BJ (cell line): ENCODE data around the gene MX1. TPM values are rescaled to one million over a fixed set of nuclear protein-coding genes. Genes with fewer than 3 reads are reported as not detected.

Experiments
- CTCF ChIA-PET: fragments of 350-600 bp; formaldehyde crosslinking; extraction: SDS; loops from one replicate; lab custom pipeline; 2021; ENCODE audit warnings: antibody characterized with exemption, inconsistent platforms; lab: Yijun Ruan, JAX
- POLR2A ChIA-PET: fragments of 300-600 bp; sonication (Branson Sonifier 250); formaldehyde crosslinking; extraction: SDS; loops from one replicate; lab custom pipeline; 2021; ENCODE audit warnings: antibody characterized with exemption; lab: Charles Lee
- DNase-seq: peaks from one replicate; pipeline ENCODE4 v3.0.0-alpha.2; 2011; ENCODE audit warnings: low read depth
- H3K27me3 ChIP-seq: 2 replicates; pipeline ENCODE4 v1.6.0; 2011; ENCODE audit warnings: low read length; ENCODE audit not compliant: control insufficient read depth, insufficient read depth
- H3K36me3 ChIP-seq: 2 replicates; pipeline ENCODE4 v1.5.1; 2011; ENCODE audit warnings: low read length; ENCODE audit not compliant: control insufficient read depth, insufficient read depth
- H3K4me3 ChIP-seq: 2 replicates; pipeline ENCODE4 v1.5.1; 2011; ENCODE audit warnings: low read depth, mild to moderate bottlenecking, control low read depth, low read length
- CTCF ChIP-seq: IDR thresholded peaks from 2 replicates; pipeline ENCODE4 v1.5.1; 2011; ENCODE audit warnings: low read depth, mild to moderate bottlenecking, control low read depth, inconsistent platforms, low read length, moderate library complexity; ENCODE audit not compliant: insufficient read depth
- polyA plus RNA-seq: library from polyadenylated mRNA; depleted of rRNA; stranded (reverse); fragments of >200 nt; gene quantifications from 2 replicates; pipeline ENCODE4 v1.2.3, GENCODE V29; 2011

Gene MX1
- polyA plus RNA-seq, 1 experiment = 7.2 TPM

GRCh38 chr21:41387042-41387819, 38.8 kb upstream of the MX1 start:
- DNase-seq = no peak
- Histone ChIP-seq H3K27me3 (no peaks in the 10 kb centered on the region), H3K36me3 (no peaks in the 10 kb centered on the region), H3K4me3 (no peak overlapping the region)
- ChIA-PET POLR2A (no interaction called here), CTCF (interaction anchor here (0.8 to 1.8 kb wide), 2 partner anchors 62 to 104 kb away, joined by 3 read pairs; no protein-coding TSS in a partner anchor)
- TF ChIP-seq CTCF = no peak

DNA sequence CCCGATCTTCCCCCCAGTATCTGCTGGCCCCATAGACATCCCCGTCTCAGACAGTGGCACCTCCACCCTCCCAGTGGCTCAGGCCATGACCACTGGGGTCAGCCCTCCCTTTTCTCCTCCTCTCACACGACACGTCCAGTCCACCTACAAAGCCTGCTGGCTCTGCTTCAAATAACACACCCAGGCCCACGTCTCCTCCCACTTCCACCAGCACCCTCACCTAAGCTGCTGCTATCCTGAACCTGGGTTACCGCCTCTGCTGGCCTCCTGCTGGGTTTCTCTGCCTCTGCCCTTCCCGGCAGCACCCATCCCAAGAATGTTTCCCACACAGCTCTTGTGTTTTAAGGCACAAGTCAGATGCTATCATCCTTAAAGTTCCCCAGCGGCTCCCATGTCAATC, 38.2 kb upstream of the MX1 start:
- ChIA-PET CTCF (no interaction called here), POLR2A (no interaction called here)
- Histone ChIP-seq H3K36me3 (no peaks in the 10 kb centered on the region), H3K4me3 (no peak overlapping the region), H3K27me3 (no peaks in the 10 kb centered on the region)
- TF ChIP-seq CTCF = no peak
- no peak for DNase-seq

- POLR2A ChIA-PET = no interaction called here
- no peaks in the 10 kb centered on the region for H3K36me3 ChIP-seq
- no peaks in the 10 kb centered on the region for H3K27me3 ChIP-seq
- no peak overlapping the region for H3K4me3 ChIP-seq
- TF ChIP-seq CTCF = no peak
- CTCF ChIA-PET = no interaction called here
- DNase-seq = no peak
These were observed 37.8 kb upstream of the MX1 start for GRCh38 chr21:41388259-41388658.

GRCh38 chr21:41390043-41390639, 35.9 kb upstream of the MX1 start:
- no peaks in the 10 kb centered on the region for H3K36me3 ChIP-seq
- CTCF ChIA-PET = no interaction called here
- DNase-seq = no peak
- no peaks in the 10 kb centered on the region for H3K27me3 ChIP-seq
- no peak for TF ChIP-seq CTCF
- POLR2A ChIA-PET = no interaction called here
- no peak overlapping the region for H3K4me3 ChIP-seq

DNA sequence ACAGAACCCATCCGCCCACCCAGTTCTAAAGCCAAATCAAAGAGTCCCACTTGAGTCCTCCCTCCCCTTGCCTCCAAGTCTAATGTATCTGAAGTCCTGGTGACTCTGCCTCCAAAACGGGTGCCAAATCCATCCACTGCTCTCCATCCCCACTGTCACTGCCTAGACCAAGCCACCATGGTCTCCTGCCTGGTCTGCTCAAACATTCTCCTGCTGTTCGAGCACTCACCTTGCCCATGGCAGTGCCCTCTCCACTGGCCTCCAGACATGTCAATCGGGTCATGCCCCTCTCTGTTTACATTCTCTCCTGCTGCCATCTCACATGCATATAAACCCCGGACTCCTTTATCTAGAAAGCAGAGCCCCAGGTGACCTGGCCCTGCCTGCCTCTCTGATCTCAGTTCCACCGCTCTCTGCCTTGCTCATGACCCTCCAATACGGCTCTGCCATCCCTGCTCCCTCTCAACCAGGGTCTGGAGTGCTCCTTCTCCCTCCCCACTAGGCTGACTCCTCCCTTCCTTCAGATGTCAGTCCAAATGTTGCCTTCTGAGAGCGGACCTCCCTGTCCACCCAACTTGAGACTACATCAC, 32.1 kb upstream of the MX1 start:
- ChIA-PET CTCF (no interaction called here), POLR2A (no interaction called here)
- no peak for TF ChIP-seq CTCF
- H3K27me3 ChIP-seq = no peaks in the 10 kb centered on the region
- no peak for DNase-seq
- H3K4me3 ChIP-seq = no peak overlapping the region
- H3K36me3 ChIP-seq = no peaks in the 10 kb centered on the region
